ENCODE measurements around the gene SYTL1.

The SYTL1 gene

GRCh38 chr1:27348861-27349783 lies 7.3 kb downstream of the SYTL1 start:
- DNase-seq (ENCODE audit: low read depth): no peak

DNA sequence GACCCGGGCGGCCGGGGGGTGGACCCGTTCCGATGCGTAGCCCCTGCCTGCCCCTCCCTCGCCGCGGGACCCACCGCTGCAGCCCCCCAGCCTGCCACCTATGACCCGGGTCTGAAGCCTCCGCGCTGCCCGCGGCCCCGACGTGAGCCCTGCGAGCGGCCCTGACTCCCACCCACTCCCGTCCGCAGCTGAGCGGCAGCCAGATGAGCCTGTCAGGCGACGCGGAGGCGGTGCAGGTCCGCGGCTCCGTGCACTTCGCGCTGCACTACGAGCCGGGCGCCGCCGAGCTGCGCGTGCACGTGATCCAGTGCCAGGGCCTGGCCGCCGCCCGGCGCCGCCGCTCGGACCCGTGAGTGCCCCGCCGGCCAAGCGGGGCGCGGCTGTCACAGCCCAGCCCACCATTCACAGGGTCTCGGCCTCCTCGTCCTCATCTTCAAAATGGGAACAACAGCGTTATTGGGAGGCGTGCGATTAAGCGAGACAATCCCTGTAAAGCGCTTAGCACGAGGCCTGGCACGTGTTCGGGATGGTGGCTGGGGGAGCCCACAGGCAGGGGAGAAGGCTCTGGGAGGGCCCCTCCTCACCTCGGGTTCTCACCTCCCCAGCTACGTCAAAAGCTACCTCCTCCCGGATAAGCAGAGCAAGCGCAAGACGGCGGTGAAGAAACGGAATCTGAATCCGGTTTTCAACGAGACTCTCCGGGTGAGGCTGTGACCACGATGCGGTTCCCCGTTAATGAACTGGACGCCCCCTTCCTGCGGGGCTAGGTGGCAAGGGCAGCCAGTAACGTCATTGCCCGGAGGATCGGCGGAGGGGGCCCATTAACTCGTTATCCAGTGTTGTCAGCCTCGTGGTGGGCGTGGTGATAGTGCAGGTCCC lies 8.2 kb downstream of the SYTL1 start:
- DNase-seq (ENCODE audit: low read depth): no peak

- no peak for DNase-seq (ENCODE audit: low read depth)
Observed at GRCh38 chr1:27350663-27351540, 9.1 kb downstream of the SYTL1 start.

DNA sequence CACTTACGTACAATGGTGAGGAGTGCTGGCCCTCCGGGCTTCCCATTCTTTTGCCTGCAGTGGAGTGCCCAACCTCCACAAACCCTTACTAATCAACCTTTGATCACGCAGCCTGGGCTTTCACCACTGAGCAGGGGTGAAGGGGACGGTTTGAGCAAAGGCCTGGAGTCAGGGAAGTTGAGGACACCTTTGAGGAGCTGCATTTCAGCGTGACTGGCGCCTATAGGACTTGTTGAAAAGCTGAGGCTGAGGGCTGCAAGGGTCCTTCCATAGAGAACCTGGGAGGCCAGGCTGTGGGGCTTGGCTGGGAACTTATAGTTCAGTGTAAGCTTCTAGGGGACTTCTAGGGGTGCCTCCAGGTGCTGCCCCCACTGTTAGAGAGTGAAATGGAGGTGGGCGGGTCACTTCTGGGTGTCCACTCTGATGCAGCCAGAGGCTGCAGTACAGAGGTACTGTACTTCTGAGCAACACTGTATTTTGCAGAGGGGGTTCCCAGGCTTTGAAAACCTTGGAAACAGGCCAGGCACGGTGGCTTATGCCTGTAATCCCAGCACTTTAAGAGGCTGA lies 9.8 kb downstream of the SYTL1 start:
- no peak for DNase-seq (ENCODE audit: low read depth)

DNA sequence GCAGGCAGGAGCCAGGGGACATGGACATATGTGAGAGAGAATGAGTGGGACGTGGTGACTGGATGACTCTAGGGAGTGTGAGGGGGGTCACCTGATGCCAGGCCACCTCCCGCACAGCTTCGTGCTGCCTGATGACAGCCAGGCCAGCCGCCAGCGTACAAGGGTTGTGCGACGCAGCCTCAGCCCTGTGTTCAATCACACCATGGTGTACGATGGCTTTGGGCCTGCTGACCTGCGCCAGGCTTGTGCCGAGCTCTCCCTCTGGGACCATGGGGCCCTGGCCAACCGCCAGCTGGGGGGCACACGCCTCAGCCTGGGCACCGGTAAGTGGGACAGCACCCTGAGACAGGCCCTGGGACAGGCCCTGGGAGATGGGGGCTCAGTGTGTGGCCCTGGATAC lies 11.3 kb downstream of the SYTL1 start:
- no peak for DNase-seq (ENCODE audit: low read depth)

GRCh38 chr1:27353629-27354028 lies 11.8 kb downstream of the SYTL1 start:
- no peak for DNase-seq (ENCODE audit: low read depth)

GRCh38 chr1:27355683-27356082 lies 13.9 kb downstream of the SYTL1 start:
- no peak for DNase-seq (ENCODE audit: low read depth)

- no peak for DNase-seq (ENCODE audit: low read depth)
Observed at GRCh38 chr1:27356277-27356618, 14.4 kb downstream of the SYTL1 start.

DNA sequence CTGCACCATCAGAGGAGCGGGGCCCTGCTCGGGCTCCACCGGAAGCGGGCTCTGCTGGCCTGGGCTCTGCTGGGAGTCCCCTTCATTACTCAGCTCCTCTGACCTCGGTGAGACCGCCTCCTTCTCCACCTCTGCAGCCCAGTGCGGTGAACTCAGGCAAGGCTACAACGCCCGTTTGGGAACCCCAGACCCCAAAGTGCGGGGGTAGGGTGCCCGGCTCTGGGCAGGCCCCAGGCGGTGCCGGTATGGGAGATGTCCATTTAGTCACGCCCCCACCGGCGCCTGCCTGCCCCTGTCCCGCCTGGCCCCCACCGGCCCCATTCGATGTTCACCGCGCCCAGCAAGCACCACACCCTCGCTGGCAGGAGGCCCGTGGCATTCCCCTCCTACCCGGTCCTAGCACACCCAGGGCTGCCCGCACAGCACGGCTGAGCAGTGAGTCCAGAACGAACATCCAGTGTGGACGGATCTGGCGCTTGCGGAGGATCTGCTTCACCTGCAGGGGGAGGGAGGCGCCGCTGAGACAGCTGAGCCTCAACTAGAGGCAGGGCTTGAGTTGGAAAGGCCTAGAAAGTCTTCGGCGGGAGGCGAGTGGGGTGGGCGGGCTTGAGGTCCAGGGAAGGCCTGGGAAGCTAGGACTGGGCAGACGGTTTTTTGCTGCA lies 14.9 kb downstream of the SYTL1 start:
- no peak for DNase-seq (ENCODE audit: low read depth)

GRCh38 chr1:27357281-27358037 lies 15.6 kb downstream of the SYTL1 start:
- DNase-seq (ENCODE audit: low read depth): peak; percentile 62

DNA sequence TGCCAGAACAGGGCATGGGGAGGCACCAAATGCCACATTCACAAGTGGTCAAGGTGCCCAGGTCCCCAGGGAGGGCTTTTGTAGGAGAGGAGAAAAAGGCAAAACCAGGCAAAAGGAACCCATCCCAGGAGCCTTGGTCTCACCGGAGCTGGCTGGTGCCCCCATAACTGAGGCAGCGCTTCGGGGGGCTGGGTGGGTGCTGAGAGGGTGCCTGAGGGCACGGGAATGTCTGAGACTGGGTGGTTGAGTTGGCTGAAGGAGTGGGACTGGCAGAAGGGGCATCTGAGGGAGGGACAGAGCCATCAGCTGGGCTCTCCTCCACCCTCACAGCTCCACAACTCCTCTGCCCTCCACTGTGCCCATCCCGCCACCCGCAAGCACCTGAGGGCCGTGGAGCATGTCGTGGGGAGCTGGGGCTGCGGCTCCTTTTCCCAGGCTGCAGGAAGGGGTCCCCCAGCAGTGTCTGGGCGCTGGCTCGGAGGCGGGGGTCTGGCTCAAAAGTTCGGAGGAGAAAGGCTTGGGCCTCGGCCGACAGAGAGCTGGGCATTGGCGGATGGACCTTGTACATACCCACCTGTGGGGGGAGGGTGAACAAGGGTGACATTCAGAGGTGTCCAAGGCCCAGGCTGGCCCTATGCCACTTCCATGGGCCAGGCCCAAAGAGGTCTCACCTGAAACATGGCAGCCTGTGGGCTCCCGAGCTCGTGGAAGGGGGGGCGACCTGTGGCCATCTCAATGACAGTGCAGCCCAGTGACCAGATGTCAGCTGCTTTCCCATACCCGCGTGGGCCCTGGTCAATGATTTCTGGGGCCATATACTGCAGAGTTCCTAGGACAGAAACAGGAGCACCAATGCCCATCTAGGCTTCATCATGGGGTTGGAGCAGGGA lies 16.5 kb downstream of the SYTL1 start:
- no peak for DNase-seq (ENCODE audit: low read depth)

DNA sequence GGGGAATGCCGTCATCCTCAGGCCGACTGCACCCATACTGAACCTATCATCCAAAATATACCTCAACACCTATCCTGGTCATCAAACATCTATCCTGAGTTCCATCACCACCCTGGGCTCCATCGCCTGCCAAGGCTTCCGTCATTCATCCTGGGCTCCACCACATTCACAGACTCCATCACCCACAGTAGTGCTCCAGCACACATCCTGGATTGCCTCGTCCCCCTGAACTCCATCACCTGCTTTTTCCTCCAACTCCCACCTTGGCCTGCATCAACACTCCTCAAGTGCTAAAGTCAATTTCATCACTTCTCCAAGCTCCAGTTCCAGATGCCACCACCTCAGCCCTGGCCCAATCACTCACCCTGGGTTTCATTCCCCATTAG lies 17.1 kb downstream of the SYTL1 start:
- no peak for DNase-seq (ENCODE audit: low read depth)

DNA sequence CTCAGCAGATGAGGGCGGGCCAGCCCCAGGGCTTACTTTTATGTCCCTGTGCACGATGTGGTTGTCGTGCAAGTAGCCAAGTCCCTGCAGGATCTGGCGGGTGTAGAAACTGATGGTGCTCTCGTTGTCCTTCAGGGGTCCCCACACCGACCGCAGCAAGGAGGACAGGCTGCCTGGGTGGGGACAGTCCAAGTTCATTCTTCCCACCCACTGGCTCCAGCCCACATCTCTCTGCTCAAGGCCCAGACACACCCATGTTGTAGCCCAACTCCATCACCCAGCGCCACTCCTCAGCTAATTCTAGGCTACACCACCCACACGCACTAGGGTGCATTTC lies 18.0 kb downstream of the SYTL1 start:
- DNase-seq (ENCODE audit: low read depth): no peak

- DNase-seq (ENCODE audit: low read depth): no peak
Observed at GRCh38 chr1:27360159-27361043, 18.6 kb downstream of the SYTL1 start.

- no peak for DNase-seq (ENCODE audit: low read depth)
Observed at GRCh38 chr1:27361044-27361402, 19.2 kb downstream of the SYTL1 start.

DNA sequence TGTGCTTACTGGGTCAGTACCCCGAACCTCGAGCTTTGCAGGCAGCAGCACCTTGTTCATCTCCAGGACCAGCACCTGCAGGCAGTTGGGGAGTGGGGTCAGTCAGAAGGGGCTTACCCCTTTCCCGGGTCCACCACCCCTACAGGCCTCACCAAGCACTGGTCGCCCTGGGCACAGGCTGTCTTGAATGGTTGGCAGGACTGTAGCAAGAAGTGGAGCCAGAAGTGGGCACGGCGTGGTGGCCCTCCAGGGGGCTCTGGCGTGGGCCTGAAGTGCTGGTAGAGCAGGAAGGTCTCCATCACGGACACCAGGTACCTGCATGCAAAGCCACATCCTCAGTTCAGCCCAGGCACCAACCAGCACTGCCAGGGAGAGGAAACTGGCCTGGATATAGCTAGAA lies 19.7 kb downstream of the SYTL1 start:
- no peak for DNase-seq (ENCODE audit: low read depth)

- no peak for DNase-seq (ENCODE audit: low read depth)
Observed at GRCh38 chr1:27363766-27364695, 22.2 kb downstream of the SYTL1 start.

Data from stimulated activated CD8-positive, alpha-beta memory T cell treated with anti-CD3 and anti-CD28 coated beads, Interleukin-7, amount 100 ng/mL, for 24 hours (primary cell).